ENCODE results near the gene KCTD1.

GRCh38 chr18:26406854-26407517 lies 141.4 kb downstream of the KCTD1 start:
- TF ChIP-seq CTCF (IDR thresholded peaks at IDR 0.05) (no peak), POLR2A (IDR thresholded peaks at IDR 0.05) (no peak)
